ENCODE data around the gene FUT7.

DNA sequence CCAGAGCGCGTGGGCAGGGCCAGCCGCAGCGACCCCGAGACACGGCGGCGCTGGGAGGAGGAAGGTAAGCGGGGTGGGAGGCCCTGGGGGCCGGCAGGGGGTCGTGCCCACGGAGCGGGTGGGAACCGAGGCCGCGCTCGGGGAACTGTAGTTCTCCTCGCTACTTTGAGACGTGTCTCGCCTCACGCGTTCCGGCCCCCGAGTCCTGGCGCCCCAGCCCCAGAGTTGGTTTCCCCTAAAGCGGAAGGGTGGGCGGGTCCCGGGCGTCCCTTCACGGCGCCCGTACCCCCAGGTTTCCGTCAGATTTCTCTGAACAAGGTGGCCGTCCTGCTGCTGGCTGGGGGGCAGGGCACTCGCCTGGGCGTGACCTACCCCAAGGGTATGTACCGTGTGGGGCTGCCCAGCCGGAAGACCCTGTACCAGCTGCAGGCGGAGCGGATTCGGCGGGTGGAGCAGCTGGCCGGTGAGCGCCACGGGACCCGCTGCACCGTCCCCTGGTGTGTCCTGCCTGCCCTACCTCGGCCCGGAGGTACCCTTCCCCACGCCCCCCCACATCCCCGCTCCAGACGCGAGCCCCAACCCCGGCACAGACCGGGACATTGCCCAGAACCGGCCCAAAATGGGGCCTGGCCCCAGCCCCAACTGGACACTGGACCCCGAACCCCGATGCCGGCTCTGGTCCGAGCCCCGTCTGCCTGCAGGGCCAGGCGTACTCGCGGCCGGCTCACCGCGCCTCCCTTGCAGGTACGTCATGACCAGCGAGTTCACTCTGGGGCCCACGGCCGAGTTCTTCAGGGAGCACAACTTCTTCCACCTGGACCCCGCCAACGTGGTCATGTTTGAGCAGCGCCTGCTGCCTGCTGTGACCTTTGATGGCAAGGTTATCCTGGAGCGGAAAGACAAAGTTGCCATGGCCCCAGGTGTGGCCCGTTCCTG, 46.1 kb upstream of the FUT7 start:
- no peak for TF ChIP-seq POLR2A (IDR thresholded peaks at IDR 0.05)
- no peak for TF ChIP-seq CTCF (IDR thresholded peaks at IDR 0.05)
